MM.1S (cell line): Measurements from ENCODE around the gene IFIT1B.

Source experiments
- DNase-seq: peaks from one replicate; pipeline ENCODE4 v3.0.0-alpha.2; 2015
- H2AFZ ChIP-seq: fragments of 300-600 bp; sonication (generic); 2 replicates; pipeline ENCODE4 v1.6.0; 2016; ENCODE audit warnings: antibody characterized with exemption, low read length
- H3F3A ChIP-seq: fragments of 300-600 bp; sonication (generic); 2 replicates; pipeline ENCODE4 v1.6.1; 2016; ENCODE audit warnings: mild to moderate bottlenecking, antibody characterized with exemption, low read length, moderate library complexity, mixed read lengths; ENCODE audit not compliant: insufficient read depth
- H3K27ac ChIP-seq: fragments of 300-600 bp; sonication (generic); 2 replicates; pipeline ENCODE4 v1.5.1; 2016; ENCODE audit warnings: mild to moderate bottlenecking, low read length
- H3K27me3 ChIP-seq: fragments of 300-600 bp; sonication (generic); replicated peaks from 2 replicates; pipeline ENCODE4 v1.6.0; 2016; ENCODE audit warnings: low read length; ENCODE audit not compliant: insufficient read depth
- H3K36me3 ChIP-seq: fragments of 300-600 bp; sonication (generic); replicated peaks from 2 replicates; pipeline ENCODE4 v1.6.1; 2016; ENCODE audit warnings: mild to moderate bottlenecking, low read length, mixed read lengths; ENCODE audit not compliant: insufficient read depth
- H3K4me1 ChIP-seq: fragments of 300-600 bp; sonication (generic); 2 replicates; pipeline ENCODE4 v1.6.1; 2016; ENCODE audit warnings: low read length, mixed read lengths
- H3K4me2 ChIP-seq: fragments of 300-600 bp; sonication (generic); 2 replicates; pipeline ENCODE4 v1.6.0; 2016; ENCODE audit warnings: low read depth, low read length
- H3K4me3 ChIP-seq: fragments of 300-600 bp; sonication (generic); 2 replicates; pipeline ENCODE4 v1.5.1; 2016; ENCODE audit warnings: low read length, mixed read lengths
- H3K79me2 ChIP-seq: fragments of 300-600 bp; sonication (generic); 2 replicates; pipeline ENCODE4 v1.6.1; 2016; ENCODE audit warnings: mixed run types, low read length, mixed read lengths
- H3K9ac ChIP-seq: fragments of 300-600 bp; sonication (generic); 2 replicates; pipeline ENCODE4 v1.6.1; 2016; ENCODE audit warnings: low read length, mixed read lengths
- H3K9me2 ChIP-seq: fragments of 300-600 bp; sonication (generic); replicated peaks from 2 replicates; pipeline ENCODE4 v1.6.1; 2016; ENCODE audit warnings: mild to moderate bottlenecking, low read length, mixed read lengths; ENCODE audit not compliant: insufficient read depth
- H3K9me3 ChIP-seq: fragments of 300-600 bp; sonication (generic); replicated peaks from 2 replicates; pipeline ENCODE4 v1.6.1; 2016; ENCODE audit warnings: mild to moderate bottlenecking, low read length, mixed read lengths; ENCODE audit not compliant: insufficient read depth
- H4K20me1 ChIP-seq: fragments of 300-600 bp; sonication (generic); 2 replicates; pipeline ENCODE4 v1.6.1; 2016; ENCODE audit warnings: mild to moderate bottlenecking, low read length, moderate library complexity, mixed read lengths; ENCODE audit not compliant: insufficient read depth
- EZH2 ChIP-seq: fragments of 300-600 bp; sonication (generic); optimal IDR thresholded peaks from 2 replicates; pipeline ENCODE3; 2017; ENCODE audit warnings: low read depth, mild to moderate bottlenecking, antibody characterized with exemption, low read length, mixed read lengths
- EZH2phosphoT487 ChIP-seq: fragments of 300-600 bp; sonication (generic); IDR thresholded peaks from 2 replicates; pipeline ENCODE4 v1.6.1; 2018; ENCODE audit warnings: antibody characterized with exemption, low read length
- TF ChIP-seq, protein P1 (sequence below): fragments of 300-600 bp; sonication (generic); IDR thresholded peaks from 2 replicates; pipeline ENCODE4 v1.5.1; 2016; ENCODE audit warnings: antibody characterized with exemption, low read length, mixed read lengths

The IFIT1B gene

DNA sequence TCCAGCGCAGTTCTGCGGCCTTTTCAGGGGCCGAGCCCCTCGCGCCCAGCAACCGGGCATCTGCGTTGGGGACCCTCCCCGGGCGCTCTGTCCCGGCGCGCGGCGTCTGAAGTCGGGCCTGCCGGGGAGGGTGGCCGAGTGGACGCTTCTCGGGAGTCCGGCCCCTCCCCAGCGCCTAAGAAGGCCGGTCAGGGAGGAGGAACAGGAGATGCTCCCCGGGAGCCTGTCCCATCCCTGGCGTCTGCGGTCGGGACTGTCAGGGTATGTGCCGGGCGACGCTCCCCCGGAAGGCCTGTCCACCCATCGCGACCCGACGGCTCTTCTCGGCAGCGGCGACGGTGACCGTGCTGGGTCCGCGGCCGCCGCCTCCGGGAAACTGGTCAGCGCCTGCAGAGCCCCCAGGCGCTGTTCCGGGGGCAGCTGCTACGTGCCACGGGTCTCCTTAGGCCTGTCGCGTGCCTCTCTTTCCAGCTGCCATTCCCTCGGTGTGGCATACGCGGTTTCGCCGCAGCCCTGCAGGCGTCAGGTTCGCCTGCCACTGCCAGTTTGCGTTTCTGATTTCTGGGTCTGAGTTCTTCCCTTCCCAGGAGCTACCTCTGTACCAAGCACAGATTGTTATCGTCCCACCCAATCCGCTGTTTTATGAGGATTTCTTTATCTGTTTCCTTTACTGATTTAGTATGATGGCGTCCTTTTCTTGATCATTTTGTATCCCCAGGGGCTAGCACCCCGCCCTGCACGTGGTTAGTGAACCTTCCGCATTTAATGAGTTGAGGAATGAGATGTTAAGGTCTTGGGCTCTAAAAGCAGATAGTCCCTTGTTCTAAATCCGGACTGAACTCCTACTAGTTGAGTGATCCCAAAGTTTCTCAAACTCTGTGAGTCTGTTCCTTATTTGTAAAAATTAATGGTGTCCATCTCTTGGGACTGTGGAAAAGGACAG, 37.3 kb downstream of the IFIT1B start:
- peak overlapping the region; percentile 92 for H3K4me3 ChIP-seq
- no peaks in the 10 kb centered on the region for H3K9me3 ChIP-seq
- peak overlapping the region; percentile 73 for H3K9ac ChIP-seq
- no peaks in the 10 kb centered on the region for H3K9me2 ChIP-seq
- peaks cover 33% of the 10 kb centered on the region for H3K79me2 ChIP-seq
- peak overlapping the region; percentile 67 for H3K4me2 ChIP-seq
- no peak for TF ChIP-seq EZH2
- no peak for TF ChIP-seq EZH2phosphoT487
- TF ChIP-seq, protein P1, sequence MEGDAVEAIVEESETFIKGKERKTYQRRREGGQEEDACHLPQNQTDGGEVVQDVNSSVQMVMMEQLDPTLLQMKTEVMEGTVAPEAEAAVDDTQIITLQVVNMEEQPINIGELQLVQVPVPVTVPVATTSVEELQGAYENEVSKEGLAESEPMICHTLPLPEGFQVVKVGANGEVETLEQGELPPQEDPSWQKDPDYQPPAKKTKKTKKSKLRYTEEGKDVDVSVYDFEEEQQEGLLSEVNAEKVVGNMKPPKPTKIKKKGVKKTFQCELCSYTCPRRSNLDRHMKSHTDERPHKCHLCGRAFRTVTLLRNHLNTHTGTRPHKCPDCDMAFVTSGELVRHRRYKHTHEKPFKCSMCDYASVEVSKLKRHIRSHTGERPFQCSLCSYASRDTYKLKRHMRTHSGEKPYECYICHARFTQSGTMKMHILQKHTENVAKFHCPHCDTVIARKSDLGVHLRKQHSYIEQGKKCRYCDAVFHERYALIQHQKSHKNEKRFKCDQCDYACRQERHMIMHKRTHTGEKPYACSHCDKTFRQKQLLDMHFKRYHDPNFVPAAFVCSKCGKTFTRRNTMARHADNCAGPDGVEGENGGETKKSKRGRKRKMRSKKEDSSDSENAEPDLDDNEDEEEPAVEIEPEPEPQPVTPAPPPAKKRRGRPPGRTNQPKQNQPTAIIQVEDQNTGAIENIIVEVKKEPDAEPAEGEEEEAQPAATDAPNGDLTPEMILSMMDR, result no peak
- peak; percentile 43 for DNase-seq
- H3K27ac ChIP-seq, result peak overlapping the region; percentile 75; the same call in 1 of the 2 replicates
- no peaks in the 10 kb centered on the region for H4K20me1 ChIP-seq
- peaks cover 4% of the 10 kb centered on the region; the same call in 1 of the 2 replicates for H3K4me1 ChIP-seq
- no peaks in the 10 kb centered on the region for H3K27me3 ChIP-seq
- H3F3A ChIP-seq, result peaks cover 8% of the 10 kb centered on the region
- H2AFZ ChIP-seq, result peak overlapping the region; percentile 84
- H3K36me3 ChIP-seq, result no peaks in the 10 kb centered on the region

DNA sequence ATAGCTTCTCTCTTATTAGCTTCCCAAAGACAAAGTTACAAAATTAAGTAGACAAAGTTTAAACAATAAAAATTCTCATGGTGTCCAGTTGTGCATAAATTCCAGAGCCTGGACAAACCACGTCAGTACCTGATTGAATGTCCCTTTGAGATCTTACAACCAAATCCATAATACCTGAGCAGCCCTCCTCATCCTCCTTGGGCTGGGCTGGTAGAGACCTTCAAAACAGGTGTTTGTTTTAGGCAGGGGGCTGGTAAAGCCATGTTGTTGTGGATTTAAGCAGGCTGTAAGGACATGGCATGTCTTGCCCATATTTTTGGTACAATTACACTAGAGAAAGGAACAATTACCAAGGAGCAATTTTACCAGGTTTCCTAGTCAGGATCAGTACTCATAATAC, 38.6 kb downstream of the IFIT1B start:
- Histone ChIP-seq H3K27me3 (no peaks in the 10 kb centered on the region), H4K20me1 (no peaks in the 10 kb centered on the region), H2AFZ (no peak overlapping the region), H3K4me2 (peak overlapping the region; percentile 67; the same call in 1 of the 2 replicates), H3K79me2 (peaks cover 33% of the 10 kb centered on the region), H3K4me1 (peaks cover 13% of the 10 kb centered on the region), H3K9me3 (no peaks in the 10 kb centered on the region), H3K36me3 (no peaks in the 10 kb centered on the region), H3K27ac (no peak overlapping the region), H3K9ac (no peak overlapping the region), H3K9me2 (no peaks in the 10 kb centered on the region), H3K4me3 (no peak overlapping the region), H3F3A (peaks cover 8% of the 10 kb centered on the region)
- TF ChIP-seq, protein P1, result no peak
- TF ChIP-seq EZH2, result no peak
- TF ChIP-seq EZH2phosphoT487, result no peak
- no peak for DNase-seq

DNA sequence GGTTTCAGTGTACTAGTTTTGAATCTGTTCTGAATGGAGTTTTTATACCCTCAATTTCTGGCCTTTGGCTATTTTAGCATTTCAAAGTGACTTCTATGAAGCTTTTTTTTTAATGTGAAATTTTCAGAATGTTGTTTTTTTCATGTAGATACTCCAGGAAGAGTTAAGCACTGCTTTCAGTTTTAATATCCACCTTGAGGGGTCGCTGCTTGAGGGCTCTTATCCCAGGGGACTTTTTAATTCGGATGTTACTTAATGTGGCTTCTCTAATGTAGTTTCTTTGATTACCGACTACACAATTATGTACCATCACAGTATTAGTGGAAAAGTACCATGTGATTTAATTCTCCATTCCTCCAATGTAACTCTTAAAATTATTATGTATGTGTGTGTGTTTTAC, 41.7 kb downstream of the IFIT1B start:
- DNase-seq, result no peak
- Histone ChIP-seq H2AFZ (no peak overlapping the region), H3K27me3 (no peaks in the 10 kb centered on the region), H3K4me3 (no peak overlapping the region), H3K27ac (no peak overlapping the region), H3K9me2 (no peaks in the 10 kb centered on the region), H3K9ac (no peak overlapping the region), H4K20me1 (no peaks in the 10 kb centered on the region), H3K36me3 (no peaks in the 10 kb centered on the region), H3K79me2 (peaks cover 33% of the 10 kb centered on the region), H3K4me2 (no peak overlapping the region), H3F3A (peaks cover under 1% of the 10 kb centered on the region; the same call in 1 of the 2 replicates), H3K4me1 (peaks cover 13% of the 10 kb centered on the region), H3K9me3 (no peaks in the 10 kb centered on the region)
- TF ChIP-seq EZH2phosphoT487 (no peak), EZH2 (no peak)
- TF ChIP-seq, protein P1, result peak; percentile 13; the same call in 1 of the 2 replicates
